H9 (cell line): ENCODE results near the gene HSP90B1. TPM values are rescaled to one million over a fixed set of nuclear protein-coding genes. Genes with fewer than 3 reads are reported as not detected.

Experiments used
- DNase-seq: peaks from one replicate; pipeline ENCODE4 v3.0.0-alpha.2; 2017
- H2AFZ ChIP-seq: one replicate; pipeline ENCODE4 v1.6.1; 2013; ENCODE audit warnings: mild to moderate bottlenecking, low read length, control low read depth, moderate library complexity
- H2AK5ac ChIP-seq: 2 replicates; pipeline ENCODE4 v1.6.1; 2013; ENCODE audit warnings: low read length, control low read depth, mixed read lengths; ENCODE audit not compliant: insufficient read length
- H2BK120ac ChIP-seq: one replicate; pipeline ENCODE4 v1.6.1; 2013; ENCODE audit warnings: low read depth, mild to moderate bottlenecking, low read length, control low read depth, inconsistent platforms; ENCODE audit not compliant: poor library complexity, severe bottlenecking
- H2BK12ac ChIP-seq: 2 replicates; pipeline ENCODE4 v1.6.1; 2013; ENCODE audit warnings: low read length, control low read depth, mixed read lengths, low read depth; ENCODE audit not compliant: insufficient read length
- H2BK15ac ChIP-seq: 2 replicates; pipeline ENCODE4 v1.6.1; 2013; ENCODE audit warnings: low read depth, low read length, control low read depth
- H2BK20ac ChIP-seq: one replicate; pipeline ENCODE4 v1.6.1; 2013; ENCODE audit warnings: low read depth, mild to moderate bottlenecking, low read length, control low read depth, inconsistent platforms; ENCODE audit not compliant: poor library complexity, severe bottlenecking
- H2BK5ac ChIP-seq: 2 replicates; pipeline ENCODE4 v1.6.1; 2013; ENCODE audit warnings: low read length, control low read depth, mixed read lengths; ENCODE audit not compliant: insufficient read length
- H3K14ac ChIP-seq: 2 replicates; pipeline ENCODE4 v1.6.1; 2013; ENCODE audit warnings: low read length, control low read depth; ENCODE audit not compliant: insufficient read depth
- H3K18ac ChIP-seq: 2 replicates; pipeline ENCODE4 v1.6.1; 2013; ENCODE audit warnings: low read depth, mild to moderate bottlenecking, mixed read lengths, low read length, control low read depth; ENCODE audit not compliant: insufficient read length
- H3K23ac ChIP-seq: 2 replicates; pipeline ENCODE4 v1.6.1; 2013; ENCODE audit warnings: low read length, control low read depth, mixed read lengths, low read depth; ENCODE audit not compliant: insufficient read length
- H3K23me2 ChIP-seq: 2 replicates; pipeline ENCODE4 v1.6.1; 2013; ENCODE audit warnings: low read depth, mild to moderate bottlenecking, mixed read lengths, low read length, control low read depth; ENCODE audit not compliant: insufficient read length, poor library complexity, severe bottlenecking
- H3K27ac ChIP-seq: 2 replicates; pipeline ENCODE4 v1.5.1; 2013; ENCODE audit warnings: low read length, control low read depth, mixed read lengths, low read depth; ENCODE audit not compliant: insufficient read length
- H3K27me3 ChIP-seq: 2 replicates; pipeline ENCODE4 v1.6.1; 2013; ENCODE audit warnings: low read length, control low read depth, inconsistent platforms; ENCODE audit not compliant: insufficient read depth
- H3K4ac ChIP-seq: 2 replicates; pipeline ENCODE4 v1.6.1; 2013; ENCODE audit warnings: low read depth, mild to moderate bottlenecking, control low read depth, inconsistent platforms, low read length, moderate library complexity
- H3K4me1 ChIP-seq: 2 replicates; pipeline ENCODE4 v1.6.1; 2013; ENCODE audit warnings: low read length, control low read depth, inconsistent platforms; ENCODE audit not compliant: insufficient read depth
- H3K4me2 ChIP-seq: 2 replicates; pipeline ENCODE4 v1.6.1; 2013; ENCODE audit warnings: low read length, control low read depth, mixed read lengths; ENCODE audit not compliant: insufficient read length, insufficient read depth
- H3K56ac ChIP-seq: 2 replicates; pipeline ENCODE4 v1.6.1; 2013; ENCODE audit warnings: low read depth, mild to moderate bottlenecking, mixed read lengths, low read length, control low read depth; ENCODE audit not compliant: insufficient read length
- H3K79me1 ChIP-seq: 2 replicates; pipeline ENCODE4 v1.6.1; 2013; ENCODE audit warnings: low read depth, mild to moderate bottlenecking, moderate library complexity, low read length, control low read depth, inconsistent platforms; ENCODE audit not compliant: insufficient read depth, poor library complexity, severe bottlenecking
- H3K79me2 ChIP-seq: 2 replicates; pipeline ENCODE4 v1.6.1; 2013; ENCODE audit warnings: low read length, control low read depth, inconsistent platforms; ENCODE audit not compliant: insufficient read depth
- H3K9ac ChIP-seq: 2 replicates; pipeline ENCODE4 v1.6.1; 2013; ENCODE audit warnings: low read length, control low read depth, mixed read lengths; ENCODE audit not compliant: insufficient read length; ENCODE audit errors: extremely low read depth
- H3K9me3 ChIP-seq: one replicate; pipeline ENCODE4 v1.6.1; 2013; ENCODE audit warnings: low read depth, low read length, inconsistent platforms; ENCODE audit not compliant: control insufficient read depth
- H3T11ph ChIP-seq: one replicate; pipeline ENCODE4 v1.6.1; 2013; ENCODE audit warnings: mild to moderate bottlenecking, low read length, control low read depth, inconsistent platforms
- H4K20me1 ChIP-seq: one replicate; pipeline ENCODE4 v1.6.1; 2013; ENCODE audit not compliant: control insufficient read depth, insufficient read length, insufficient read depth
- H4K5ac ChIP-seq: 2 replicates; pipeline ENCODE4 v1.6.1; 2013; ENCODE audit warnings: low read depth, mild to moderate bottlenecking, mixed read lengths, low read length, control low read depth; ENCODE audit not compliant: insufficient read length
- H4K8ac ChIP-seq: replicated peaks from 2 replicates; pipeline ENCODE4 v1.6.1; 2013; ENCODE audit warnings: low read length, control low read depth, mixed read lengths, low read depth; ENCODE audit not compliant: insufficient read length
- H4K91ac ChIP-seq: 2 replicates; pipeline ENCODE4 v1.6.1; 2013; ENCODE audit warnings: low read depth, mild to moderate bottlenecking, moderate library complexity, mixed read lengths, low read length, control low read depth; ENCODE audit not compliant: insufficient read length
- H3K27ac Mint-ChIP-seq, 3 experiments: 2 replicates in 2 of 3; 3 replicates in 1 of 3; pipeline ENCODE4 v1.8.0; 2020 to 2021; ENCODE audit warnings: mixed read lengths in 3 of 3, mild to moderate bottlenecking in 1 of 3, moderate library complexity in 1 of 3
- H3K27me3 Mint-ChIP-seq: 2 replicates; pipeline ENCODE4 v1.8.0; 2021; ENCODE audit warnings: low read depth, mild to moderate bottlenecking, moderate library complexity, mixed read lengths
- H3K36me3 Mint-ChIP-seq, 3 experiments: 2 replicates in 2 of 3; 3 replicates in 1 of 3; pipeline ENCODE4 v1.8.0; 2020 to 2021; ENCODE audit warnings: low read depth in 3 of 3, mixed read lengths in 3 of 3; ENCODE audit not compliant: insufficient read depth in 1 of 3
- H3K4me1 Mint-ChIP-seq, 2 experiments: 2 replicates each; pipeline ENCODE4 v1.8.0; 2020; ENCODE audit warnings: mixed read lengths in 2 of 2
- H3K4me3 Mint-ChIP-seq, 2 experiments: 2 replicates in 1 of 2; 3 replicates in 1 of 2; pipeline ENCODE4 v1.8.0; 2020 to 2021; ENCODE audit warnings: mild to moderate bottlenecking in 2 of 2, mixed read lengths in 2 of 2, moderate library complexity in 1 of 2
- H3K9me3 Mint-ChIP-seq, 2 experiments: 2 replicates in 1 of 2; 3 replicates in 1 of 2; pipeline ENCODE4 v1.8.0; 2020; ENCODE audit warnings: mild to moderate bottlenecking in 2 of 2, mixed read lengths in 2 of 2, moderate library complexity in 1 of 2
- CTCF ChIP-seq: fragments of 200-600 bp; sonication (generic); conservative IDR thresholded peaks from 3 replicates; pipeline ENCODE4 v1.8.0; 2021; ENCODE audit warnings: antibody characterized with exemption, mild to moderate bottlenecking
- WGBS: extraction: QIAGEN DNeasy Blood & Tissue Kit; methylation state at CpG from one replicate; pipeline ENCODE4 v1.1.7; 2013; ENCODE audit warnings: missing lambda C conversion rate, low lambda C conversion rate, mixed read lengths; ENCODE audit not compliant: insufficient read length; ENCODE audit errors: extremely low coverage; 5-methylcytosine and 5-hydroxymethylcytosine counted together
- total RNA-seq: library from RNA; stranded (reverse); gene quantifications from 2 replicates; pipeline ENCODE4 v1.2.1, GENCODE V29; 2021

The HSP90B1 gene
- total RNA-seq, 1 experiment from 2014 or later = 737 TPM

- no peak for TF ChIP-seq CTCF
- DNase-seq = no peak
- H2AK5ac ChIP-seq = no peak overlapping the region
- Mint-ChIP-seq H3K36me3 (peaks cover 9 to 33% (median 30%) of the 10 kb centered on the region in 3 experiments; a peak in 6 of 7 replicates), H3K27me3 (no peaks in the 10 kb centered on the region; the same call in 1 of the 2 replicates), H3K9me3 (no peaks in the 10 kb centered on the region; a peak in 1 of 5 replicates), H3K4me3 (peak overlapping the region; percentile 90 to 93), H3K27ac (peak overlapping the region; percentile 98 to 100 (median 99)), H3K4me1 (peaks cover 10 to 20% of the 10 kb centered on the region in 2 experiments)
- no peaks in the 10 kb centered on the region for H3K4me1 ChIP-seq
- H4K5ac ChIP-seq = peak overlapping the region; percentile 33
- H3K9ac ChIP-seq = peak overlapping the region; percentile 97
- peak overlapping the region; percentile 99 for H3K4me2 ChIP-seq
- H3K27me3 ChIP-seq = no peaks in the 10 kb centered on the region
- no peak overlapping the region for H3T11ph ChIP-seq
- no peaks in the 10 kb centered on the region for H3K79me1 ChIP-seq
- no peak overlapping the region for H2BK20ac ChIP-seq
- H2BK120ac ChIP-seq = no peak overlapping the region
- no peaks in the 10 kb centered on the region for H4K20me1 ChIP-seq
- H4K91ac ChIP-seq = no peak overlapping the region
- H2BK5ac ChIP-seq = no peak overlapping the region
- peak overlapping the region; percentile 53 for H4K8ac ChIP-seq
- peaks cover 8% of the 10 kb centered on the region; the same call in 1 of the 2 replicates for H3K79me2 ChIP-seq
- H3K27ac ChIP-seq = peak overlapping the region; percentile 96
- H3K23ac ChIP-seq = no peak overlapping the region
- no peak overlapping the region for H2BK15ac ChIP-seq
- H3K9me3 ChIP-seq = no peaks in the 10 kb centered on the region
- H3K4ac ChIP-seq = no peak overlapping the region
- H3K14ac ChIP-seq = peak overlapping the region; percentile 82
- WGBS = no CpG with 5 or more reads among the region's 31 CpGs
- H3K56ac ChIP-seq = no peak overlapping the region
- H3K23me2 ChIP-seq = peaks cover 13% of the 10 kb centered on the region
- H3K18ac ChIP-seq = peak overlapping the region; percentile 74
- no peak overlapping the region for H2AFZ ChIP-seq
- no peak overlapping the region for H2BK12ac ChIP-seq
These were observed 26.4 kb downstream of the HSP90B1 start for GRCh38 chr12:103956509-103957027.
